NOMO-1 (cell line): ENCODE data around the gene LEP.
"Not testable (repeated sequence)": the region's sequence is repeated elsewhere in the genome, so short reads cannot be mapped to it uniquely, and the experiment has no call there.

Source experiments
- DNase-seq, 2 experiments: peaks; one replicate each; lab custom pipeline; 2025; ENCODE audit not compliant: unreplicated experiment in 2 of 2; lab: John Stamatoyannopoulos, UW

Gene LEP

GRCh38 chr7:128210590-128211570 lies 30.2 kb upstream of the LEP start:
- no peak for DNase-seq

- no peak for DNase-seq
Observed at GRCh38 chr7:128211626-128212025, 29.5 kb upstream of the LEP start.

- no peak for DNase-seq
Observed at GRCh38 chr7:128214463-128214862, 26.6 kb upstream of the LEP start.

GRCh38 chr7:128215281-128215680 lies 25.8 kb upstream of the LEP start:
- DNase-seq = no peak

GRCh38 chr7:128215739-128216138 lies 25.3 kb upstream of the LEP start:
- no peak for DNase-seq

GRCh38 chr7:128217030-128217805 lies 23.9 kb upstream of the LEP start:
- peak; percentile 59 to 65 for DNase-seq

GRCh38 chr7:128217967-128218652 lies 23.0 kb upstream of the LEP start:
- DNase-seq = no peak

- DNase-seq = no peak
Observed at GRCh38 chr7:128219636-128220035, 21.4 kb upstream of the LEP start.

GRCh38 chr7:128221929-128222403 lies 19.1 kb upstream of the LEP start:
- peak in 1 of 2 experiments; percentile 15 for DNase-seq

- no peak for DNase-seq
Observed at GRCh38 chr7:128226132-128226980, 14.7 kb upstream of the LEP start.

GRCh38 chr7:128227271-128227670 lies 13.8 kb upstream of the LEP start:
- DNase-seq = no peak

GRCh38 chr7:128231021-128231420 lies 10.1 kb upstream of the LEP start:
- DNase-seq = no peak

GRCh38 chr7:128231677-128232076 lies 9.4 kb upstream of the LEP start:
- DNase-seq = no peak

- DNase-seq = no peak
Observed at GRCh38 chr7:128233471-128233870, 7.6 kb upstream of the LEP start.

GRCh38 chr7:128234476-128235026 lies 6.5 kb upstream of the LEP start:
- DNase-seq = no peak

- DNase-seq = no peak
Observed at GRCh38 chr7:128235471-128235870, 5.6 kb upstream of the LEP start.

- peak; percentile 53 to 64 for DNase-seq
Observed at GRCh38 chr7:128236924-128237586, 4.0 kb upstream of the LEP start.

- DNase-seq = not testable (repeated sequence)
Observed at GRCh38 chr7:128239146-128239545, 1.9 kb upstream of the LEP start.

GRCh38 chr7:128242661-128243060 lies 1.6 kb downstream of the LEP start:
- no peak for DNase-seq
